HG02870 (cell line): ENCODE measurements around the gene CFAP61.
"Not testable (repeated sequence)": the region's sequence is repeated elsewhere in the genome, so short reads cannot be mapped to it uniquely, and the experiment has no call there.

ENCODE experiments used
- ATAC-seq: cut with Tn5 transposase; IDR thresholded peaks from one replicate; pipeline ENCODE4 v1.9.1; 2021; ENCODE audit warnings: mild to moderate bottlenecking, moderate library complexity; ENCODE audit not compliant: unreplicated experiment

Gene CFAP61

GRCh38 chr20:20205862-20206236 is 153.5 kb downstream of the CFAP61 start:
- no peak for ATAC-seq

- ATAC-seq = peak; percentile 45
These were observed 154.5 kb downstream of the CFAP61 start for GRCh38 chr20:20206788-20207187.

- no peak for ATAC-seq
These were observed 155.0 kb downstream of the CFAP61 start for GRCh38 chr20:20207291-20207690.

GRCh38 chr20:20207872-20208271 is 155.5 kb downstream of the CFAP61 start:
- ATAC-seq = peak; percentile 75

- no peak for ATAC-seq
These were observed 157.4 kb downstream of the CFAP61 start for GRCh38 chr20:20209684-20210083.

- no peak for ATAC-seq
These were observed 158.0 kb downstream of the CFAP61 start for GRCh38 chr20:20210327-20210726.

- ATAC-seq = no peak
These were observed 158.6 kb downstream of the CFAP61 start for GRCh38 chr20:20210943-20211273.

- no peak for ATAC-seq
These were observed 159.1 kb downstream of the CFAP61 start for GRCh38 chr20:20211274-20211987.

- ATAC-seq = no peak
These were observed 159.7 kb downstream of the CFAP61 start for GRCh38 chr20:20211988-20212518.

- ATAC-seq = no peak
These were observed 160.4 kb downstream of the CFAP61 start for GRCh38 chr20:20212675-20213096.

- ATAC-seq = no peak
These were observed 161.3 kb downstream of the CFAP61 start for GRCh38 chr20:20213526-20214121.

- ATAC-seq = no peak
These were observed 162.5 kb downstream of the CFAP61 start for GRCh38 chr20:20214757-20215275.

- no peak for ATAC-seq
These were observed 163.8 kb downstream of the CFAP61 start for GRCh38 chr20:20215976-20216727.

- ATAC-seq = no peak
These were observed 164.6 kb downstream of the CFAP61 start for GRCh38 chr20:20216941-20217340.

- ATAC-seq = no peak
These were observed 165.3 kb downstream of the CFAP61 start for GRCh38 chr20:20217621-20218020.

GRCh38 chr20:20218106-20218505 is 165.8 kb downstream of the CFAP61 start:
- not testable (repeated sequence) for ATAC-seq

- ATAC-seq = no peak
These were observed 166.7 kb downstream of the CFAP61 start for GRCh38 chr20:20219016-20219415.

GRCh38 chr20:20220134-20220533 is 167.8 kb downstream of the CFAP61 start:
- no peak for ATAC-seq

- no peak for ATAC-seq
These were observed 171.6 kb downstream of the CFAP61 start for GRCh38 chr20:20223981-20224380.

- ATAC-seq = no peak
These were observed 172.5 kb downstream of the CFAP61 start for GRCh38 chr20:20224806-20225205.

- ATAC-seq = no peak
These were observed 173.2 kb downstream of the CFAP61 start for GRCh38 chr20:20225325-20226043.
